Effector memory CD4-positive, alpha-beta T cell (primary cell): Measurements from ENCODE around the gene GALNT18.

Source experiments
- DNase-seq, 3 donors: peaks; one replicate each; pipeline ENCODE4 v3.0.0-alpha.2; 2020
- H3K27ac ChIP-seq: 2 replicates; pipeline ENCODE4 v1.7.0; 2013; ENCODE audit warnings: mild to moderate bottlenecking, low read length, moderate library complexity; ENCODE audit not compliant: insufficient read depth, poor library complexity, severe bottlenecking
- H3K27me3 ChIP-seq: replicated peaks from 2 replicates; pipeline ENCODE4 v1.7.0; 2013; ENCODE audit warnings: mild to moderate bottlenecking, low read length; ENCODE audit not compliant: insufficient read depth, control insufficient read depth, poor library complexity, severe bottlenecking
- H3K36me3 ChIP-seq: 2 replicates; pipeline ENCODE4 v1.7.0; 2013; ENCODE audit warnings: mild to moderate bottlenecking, low read length, moderate library complexity; ENCODE audit not compliant: control insufficient read depth, insufficient read depth
- H3K4me1 ChIP-seq: 2 replicates; pipeline ENCODE4 v1.7.0; 2013; ENCODE audit warnings: low read length, mild to moderate bottlenecking; ENCODE audit not compliant: control insufficient read depth, insufficient read depth, poor library complexity, severe bottlenecking
- H3K4me3 ChIP-seq: 2 replicates; pipeline ENCODE4 v1.7.0; 2013; ENCODE audit warnings: low read length, low read depth, mild to moderate bottlenecking; ENCODE audit not compliant: insufficient read depth, poor library complexity, severe bottlenecking
- H3K9me3 ChIP-seq: 2 replicates; pipeline ENCODE4 v1.7.0; 2013; ENCODE audit warnings: mild to moderate bottlenecking, low read length, moderate library complexity; ENCODE audit not compliant: control insufficient read depth

Gene GALNT18

DNA sequence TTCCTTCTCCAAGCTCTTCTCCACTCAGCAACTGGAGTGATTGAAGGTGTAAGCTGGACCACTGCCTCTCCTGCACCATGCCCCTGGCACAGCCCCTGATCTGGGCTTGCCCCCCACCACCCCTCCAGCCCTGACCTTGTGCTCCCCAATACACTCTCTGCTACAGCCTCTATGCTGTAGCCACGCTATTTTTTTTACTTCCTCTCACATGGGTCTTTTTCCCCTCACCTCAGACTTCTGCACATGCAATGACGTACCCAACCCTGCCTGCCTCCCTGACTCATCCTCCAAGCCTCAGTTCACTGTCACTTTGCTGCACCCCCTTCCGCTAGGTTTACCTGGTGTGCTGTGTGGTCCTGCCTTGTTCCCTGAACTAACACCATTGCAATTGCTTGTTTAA lies 277.8 kb downstream of the GALNT18 start:
- Histone ChIP-seq H3K4me1 (no peaks in the 10 kb centered on the region), H3K36me3 (no peaks in the 10 kb centered on the region), H3K27me3 (no peaks in the 10 kb centered on the region), H3K4me3 (no peak overlapping the region), H3K9me3 (no peaks in the 10 kb centered on the region), H3K27ac (no peak overlapping the region)
- DNase-seq, result no peak

DNA sequence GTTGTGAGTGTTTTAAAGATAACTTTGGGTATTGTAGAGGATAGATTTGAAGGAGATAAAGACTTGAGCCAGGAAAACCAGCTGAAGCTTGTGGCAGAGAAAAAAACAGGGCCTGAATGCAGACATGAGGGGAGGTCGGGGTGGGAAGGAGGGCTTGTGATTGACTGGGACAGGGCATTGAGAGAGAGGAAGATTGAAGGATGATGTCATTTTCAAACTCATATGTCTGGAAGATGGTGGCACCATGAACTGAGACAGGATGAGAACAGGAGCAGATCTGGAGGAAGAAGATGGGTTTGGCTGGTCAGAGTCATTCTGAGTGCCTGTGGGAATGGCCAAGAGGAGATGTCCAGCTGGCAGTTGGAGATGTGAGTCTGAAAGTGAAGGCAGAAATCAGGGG lies 283.5 kb downstream of the GALNT18 start:
- H3K27ac ChIP-seq, result no peak overlapping the region
- H3K4me3 ChIP-seq, result no peak overlapping the region
- no peaks in the 10 kb centered on the region for H3K36me3 ChIP-seq
- no peak for DNase-seq
- H3K9me3 ChIP-seq, result no peaks in the 10 kb centered on the region
- H3K27me3 ChIP-seq, result no peaks in the 10 kb centered on the region
- H3K4me1 ChIP-seq, result no peaks in the 10 kb centered on the region

DNA sequence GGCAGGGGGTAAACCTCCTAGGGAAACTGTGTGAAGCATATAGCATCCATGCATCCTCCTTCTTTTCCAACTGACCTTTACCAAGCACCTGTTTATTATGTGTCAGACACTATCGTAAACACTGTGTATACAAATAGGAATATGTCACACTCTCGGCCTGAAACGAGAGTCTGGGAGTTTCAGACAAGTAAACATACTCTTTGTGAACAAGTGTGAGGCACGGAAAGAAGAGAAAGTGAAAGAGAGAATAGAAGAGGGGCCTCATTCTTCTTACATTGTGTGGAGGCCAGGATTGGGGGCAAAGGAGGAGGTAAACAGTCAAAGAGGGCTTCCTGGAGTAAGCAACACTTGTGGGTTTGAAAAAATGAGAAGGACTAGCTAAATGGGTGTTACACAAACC lies 285.1 kb downstream of the GALNT18 start:
- Histone ChIP-seq H3K9me3 (no peaks in the 10 kb centered on the region), H3K27ac (no peak overlapping the region), H3K4me3 (no peak overlapping the region), H3K27me3 (no peaks in the 10 kb centered on the region), H3K4me1 (no peaks in the 10 kb centered on the region), H3K36me3 (no peaks in the 10 kb centered on the region)
- DNase-seq, result no peak

GRCh38 chr11:11335043-11335442 lies 286.8 kb downstream of the GALNT18 start:
- no peak for DNase-seq
- Histone ChIP-seq H3K27ac (no peak overlapping the region), H3K4me3 (no peak overlapping the region), H3K4me1 (no peaks in the 10 kb centered on the region), H3K9me3 (no peaks in the 10 kb centered on the region), H3K27me3 (no peaks in the 10 kb centered on the region), H3K36me3 (no peaks in the 10 kb centered on the region)

GRCh38 chr11:11334607-11335006 lies 287.2 kb downstream of the GALNT18 start:
- H3K9me3 ChIP-seq, result no peaks in the 10 kb centered on the region
- no peaks in the 10 kb centered on the region for H3K4me1 ChIP-seq
- H3K36me3 ChIP-seq, result no peaks in the 10 kb centered on the region
- DNase-seq, result no peak
- no peak overlapping the region for H3K27ac ChIP-seq
- no peaks in the 10 kb centered on the region for H3K27me3 ChIP-seq
- no peak overlapping the region for H3K4me3 ChIP-seq

DNA sequence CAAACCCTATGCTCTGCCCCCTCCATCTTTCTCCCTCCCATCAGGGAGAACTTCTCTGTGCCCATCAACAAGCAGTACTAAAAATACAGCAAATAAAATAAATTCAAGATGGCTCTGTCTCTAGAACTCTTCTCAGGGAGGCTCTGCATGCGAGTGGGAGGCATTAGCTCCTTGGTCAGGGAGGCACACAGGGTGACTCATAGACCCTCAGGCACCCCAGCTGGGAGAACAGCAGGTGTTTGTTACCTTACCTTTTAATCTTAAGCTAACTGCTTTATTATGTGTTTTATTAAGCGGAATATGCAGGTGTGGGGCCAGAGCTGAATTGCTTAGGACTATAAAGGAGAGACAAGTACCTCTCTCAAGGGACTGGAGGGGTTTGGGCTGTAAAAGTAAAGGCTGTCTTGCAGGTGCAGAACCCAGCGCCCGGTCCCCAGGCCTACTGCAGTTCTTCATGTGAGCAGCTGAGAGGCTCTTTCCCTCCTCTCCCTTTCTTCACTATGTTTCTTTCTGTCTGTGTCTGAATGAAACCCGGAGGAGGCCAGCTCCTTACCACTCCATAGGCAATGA lies 289.6 kb downstream of the GALNT18 start:
- H3K27ac ChIP-seq, result no peak overlapping the region
- H3K4me3 ChIP-seq, result no peak overlapping the region
- H3K36me3 ChIP-seq, result no peaks in the 10 kb centered on the region
- no peak for DNase-seq
- no peaks in the 10 kb centered on the region for H3K9me3 ChIP-seq
- no peaks in the 10 kb centered on the region for H3K27me3 ChIP-seq
- H3K4me1 ChIP-seq, result no peaks in the 10 kb centered on the region

GRCh38 chr11:11329062-11329806 lies 292.6 kb downstream of the GALNT18 start:
- no peak for DNase-seq
- no peak overlapping the region for H3K27ac ChIP-seq
- H3K9me3 ChIP-seq, result no peaks in the 10 kb centered on the region
- no peaks in the 10 kb centered on the region for H3K27me3 ChIP-seq
- no peak overlapping the region for H3K4me3 ChIP-seq
- H3K4me1 ChIP-seq, result no peaks in the 10 kb centered on the region
- H3K36me3 ChIP-seq, result no peaks in the 10 kb centered on the region

DNA sequence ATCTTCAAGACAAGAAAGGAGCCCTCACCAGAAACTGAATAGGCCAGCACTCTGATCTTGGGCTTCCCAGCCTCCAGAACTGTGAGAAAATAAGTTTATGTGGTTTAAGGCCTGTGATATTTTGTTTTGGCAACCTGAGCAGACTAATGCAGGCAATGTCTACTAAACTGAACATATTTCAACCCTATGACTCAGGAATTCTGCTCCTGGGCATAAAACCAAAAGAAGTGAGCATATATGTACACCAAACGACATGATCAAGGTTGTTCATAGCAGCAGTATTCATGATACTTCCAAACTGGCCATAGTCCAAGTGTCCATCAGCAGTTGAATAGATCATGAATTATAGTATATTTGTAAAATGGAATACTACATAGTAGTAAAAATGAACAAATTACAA lies 297.7 kb downstream of the GALNT18 start:
- Histone ChIP-seq H3K4me3 (no peak overlapping the region), H3K9me3 (no peaks in the 10 kb centered on the region), H3K4me1 (no peaks in the 10 kb centered on the region), H3K36me3 (no peaks in the 10 kb centered on the region), H3K27me3 (no peaks in the 10 kb centered on the region), H3K27ac (no peak overlapping the region)
- DNase-seq, result no peak

- Histone ChIP-seq H3K27me3 (no peaks in the 10 kb centered on the region), H3K9me3 (no peaks in the 10 kb centered on the region), H3K4me1 (no peaks in the 10 kb centered on the region), H3K4me3 (no peak overlapping the region), H3K27ac (no peak overlapping the region), H3K36me3 (no peaks in the 10 kb centered on the region)
- no peak for DNase-seq
These were observed 299.7 kb downstream of the GALNT18 start for GRCh38 chr11:11322101-11322500.

GRCh38 chr11:11320825-11321224 lies 301.0 kb downstream of the GALNT18 start:
- Histone ChIP-seq H3K9me3 (no peaks in the 10 kb centered on the region), H3K4me1 (no peaks in the 10 kb centered on the region), H3K27me3 (no peaks in the 10 kb centered on the region), H3K27ac (no peak overlapping the region), H3K4me3 (no peak overlapping the region), H3K36me3 (no peaks in the 10 kb centered on the region)
- no peak for DNase-seq
